B cell (primary cell): Measurements from ENCODE around the gene AMPD2. TPM values are rescaled to one million over a fixed set of nuclear protein-coding genes. Genes with fewer than 3 reads are reported as not detected.
"Not testable (repeated sequence)": the region's sequence is repeated elsewhere in the genome, so short reads cannot be mapped to it uniquely, and the experiment has no call there.

Experiments used
- ATAC-seq: fragments of 200-7000 bp; cut with Tn5 transposase; one replicate; pipeline ENCODE4 v1.10.0; 2021; ENCODE audit warnings: low read depth, mild to moderate bottlenecking, moderate number of reproducible peaks, moderate library complexity
- CTCF ChIA-PET: fragments of 350-600 bp; sonication (Branson Sonifier 250); formaldehyde crosslinking; loops from one replicate; lab custom pipeline; 2021; ENCODE audit warnings: antibody characterized with exemption, inconsistent platforms; lab: Charles Lee
- POLR2A ChIA-PET: fragments of 350-600 bp; sonication (Branson Sonifier 250); formaldehyde crosslinking; loops from one replicate; lab custom pipeline; 2021; ENCODE audit warnings: antibody characterized with exemption; lab: Charles Lee
- DNase-seq: peaks from one replicate; pipeline ENCODE4 v3.0.0; 2013
- H2AFZ ChIP-seq: 2 replicates; pipeline ENCODE4 v1.6.1; 2012; ENCODE audit warnings: mild to moderate bottlenecking, low read depth, low read length; ENCODE audit not compliant: insufficient read depth, poor library complexity, severe bottlenecking
- H3K27ac ChIP-seq, 2 donors: 1 replicate in 1 of 2; 2 replicates in 1 of 2; pipeline ENCODE4 v1.5.1; 2012 to 2013; ENCODE audit warnings: low read length in 2 of 2, mild to moderate bottlenecking in 2 of 2, moderate library complexity in 1 of 2
- H3K27me3 ChIP-seq, 4 experiments: fragments of 200-600 bp in 1 of 4; sonication (generic) in 1 of 4; replicated peaks in 1 of 4; 1 replicate in 2 of 4; 2 replicates in 2 of 4; pipeline versions ENCODE4 v1.6.1 to v1.7.0; 2013 to 2016; ENCODE audit warnings: low read length in 3 of 4, mild to moderate bottlenecking in 2 of 4, mixed read lengths in 1 of 4, moderate library complexity in 1 of 4; ENCODE audit not compliant: insufficient read depth in 4 of 4, control insufficient read depth in 3 of 4; ENCODE audit errors: control extremely low read depth in 1 of 4
- H3K36me3 ChIP-seq, 2 experiments: replicated peaks in 1 of 2; 1 replicate in 1 of 2; 2 replicates in 1 of 2; pipeline versions ENCODE4 v1.6.1 to v1.7.1; 2013; ENCODE audit warnings: low read length in 1 of 2; ENCODE audit not compliant: insufficient read depth in 2 of 2, control insufficient read depth in 1 of 2; ENCODE audit errors: control extremely low read depth in 1 of 2, extremely low read depth in 1 of 2
- H3K4me1 ChIP-seq, 2 donors: fragments of 200-600 bp in 1 of 2; sonication (generic) in 1 of 2; 1 replicate in 1 of 2; 2 replicates in 1 of 2; pipeline versions ENCODE4 v1.5.1 to v1.6.1; 2013 to 2017; ENCODE audit warnings: low read length in 2 of 2; ENCODE audit not compliant: control insufficient read depth in 2 of 2, insufficient read depth in 2 of 2
- H3K4me2 ChIP-seq: replicated peaks from 2 replicates; pipeline ENCODE3; 2012; ENCODE audit warnings: mild to moderate bottlenecking, low read depth, low read length; ENCODE audit not compliant: poor library complexity, severe bottlenecking
- H3K4me3 ChIP-seq, 5 experiments: fragments of 200-600 bp in 1 of 5; sonication (generic) in 1 of 5; 1 replicate in 3 of 5; 2 replicates in 2 of 5; pipeline versions ENCODE4 v1.5.1 to v1.7.0; 2011 to 2016; ENCODE audit warnings: low read length in 4 of 5, mild to moderate bottlenecking in 4 of 5, low read depth in 2 of 5, control low read depth in 1 of 5, moderate library complexity in 1 of 5; ENCODE audit not compliant: insufficient read depth in 1 of 5; ENCODE audit errors: control extremely low read depth in 1 of 5, extremely low read depth in 1 of 5
- H3K79me2 ChIP-seq: fragments of 200-600 bp; sonication (generic); one replicate; pipeline ENCODE4 v1.6.0; 2016; ENCODE audit warnings: low read length; ENCODE audit not compliant: control insufficient read depth, insufficient read depth
- H3K9ac ChIP-seq: fragments of 200-600 bp; sonication (generic); 2 replicates; pipeline ENCODE4 v1.6.1; 2017; ENCODE audit warnings: mild to moderate bottlenecking, low read length, moderate library complexity
- H3K9me3 ChIP-seq, 3 donors: one replicate each; pipeline versions ENCODE4 v1.6.1 to v1.7.1; 2013; ENCODE audit warnings: low read length in 2 of 3; ENCODE audit not compliant: control insufficient read depth in 2 of 3, insufficient read depth in 1 of 3; ENCODE audit errors: control extremely low read depth in 1 of 3
- H4K20me1 ChIP-seq: 2 replicates; pipeline ENCODE4 v1.6.0; 2012; ENCODE audit warnings: mild to moderate bottlenecking, low read length; ENCODE audit not compliant: insufficient read depth, control insufficient read depth, poor library complexity, severe bottlenecking
- H3K27ac Mint-ChIP-seq: one replicate; pipeline ENCODE4 v1.8.0; 2021; ENCODE audit warnings: mixed read lengths
- H3K27me3 Mint-ChIP-seq: one replicate; pipeline ENCODE4 v1.8.0; 2021; ENCODE audit warnings: mixed read lengths
- H3K4me1 Mint-ChIP-seq: one replicate; pipeline ENCODE4 v1.8.0; 2021; ENCODE audit warnings: mixed read lengths
- H3K4me3 Mint-ChIP-seq: one replicate; pipeline ENCODE4 v1.8.0; 2021; ENCODE audit warnings: mixed read lengths
- H3K9me3 Mint-ChIP-seq: one replicate; pipeline ENCODE4 v1.8.0; 2022; ENCODE audit warnings: mixed read lengths; ENCODE audit not compliant: insufficient read depth
- CTCF ChIP-seq: fragments of 200-600 bp; IDR thresholded peaks from one replicate; pipeline ENCODE4 v1.8.0; 2022; ENCODE audit warnings: antibody characterized with exemption, mild to moderate bottlenecking
- EZH2 ChIP-seq: IDR thresholded peaks from 2 replicates; pipeline ENCODE4 v1.6.1; 2012; ENCODE audit warnings: borderline replicate concordance, low read depth, mild to moderate bottlenecking, moderate library complexity, low read length; ENCODE audit not compliant: insufficient read depth, poor library complexity, severe bottlenecking
- WGBS: methylation state at CpG from one replicate; pipeline ENCODE4 v1.1.5; 2013; ENCODE audit warnings: missing lambda C conversion rate; ENCODE audit not compliant: insufficient coverage; 5-methylcytosine and 5-hydroxymethylcytosine counted together
- intact Hi-C: fragments of 100-400 bp; cut with micrococcal nuclease; formaldehyde crosslinking; loops from one replicate; pipeline ENCODE4 v1.10.0; 2022
- polyA plus RNA-seq: library from polyadenylated mRNA; depleted of rRNA; stranded (reverse); fragments of >200 nt; gene quantifications from 2 replicates; pipeline ENCODE4 v1.2.3, GENCODE V29; 2012
- total RNA-seq, 2 donors: library from RNA; stranded (reverse); fragments of 120-200 nt in 1 of 2; gene quantifications; 1 replicate in 1 of 2; 2 replicates in 1 of 2; pipeline versions ENCODE4 v1.2.3 to v1.2.4, GENCODE V29; 2013 to 2022

The AMPD2 gene
- total and polyA plus RNA-seq, 2 donors (not counting 1 experiment from before 2014, with no cell fraction given), result 104 to 121 TPM

GRCh38 chr1:109659145-109659544, 39.5 kb downstream of the AMPD2 start:
- no peak overlapping the region for H3K9ac ChIP-seq
- no peaks in the 10 kb centered on the region for H3K27me3 ChIP-seq
- no peaks in the 10 kb centered on the region for H3K79me2 ChIP-seq
- peaks cover 11 to 17% of the 10 kb centered on the region in 2 donors for H3K4me1 ChIP-seq
- no peaks in the 10 kb centered on the region for H3K9me3 ChIP-seq
- no peak overlapping the region for H3K27ac Mint-ChIP-seq
- no peaks in the 10 kb centered on the region for H4K20me1 ChIP-seq
- H2AFZ ChIP-seq, result no peak overlapping the region
- peaks cover 26% of the 10 kb centered on the region for H3K4me1 Mint-ChIP-seq
- H3K27ac ChIP-seq, result no peak overlapping the region
- no peaks in the 10 kb centered on the region for H3K27me3 Mint-ChIP-seq
- CTCF ChIA-PET, result interaction anchor here (5.8 kb wide), 1 partner anchor 18 kb away, joined by 42 read pairs; no protein-coding TSS in a partner anchor
- no peak overlapping the region for H3K4me3 ChIP-seq
- H3K36me3 ChIP-seq, result peaks cover 0 to 16% of the 10 kb centered on the region in 2 experiments
- H3K9me3 Mint-ChIP-seq, result no peaks in the 10 kb centered on the region
- no peak for TF ChIP-seq CTCF
- TF ChIP-seq EZH2, result no peak
- ATAC-seq, result no peak
- WGBS, result 100% methylated on average over 1 of the region's 2 CpGs
- intact Hi-C loops, result loop anchor here (10.0 kb wide), 1 partner anchor 174 kb away; the partner anchor contains the start of gene ATXN7L2
- DNase-seq, result no peak
- POLR2A ChIA-PET, result no interaction called here
- H3K4me2 ChIP-seq, result no peak overlapping the region
- H3K4me3 Mint-ChIP-seq, result no peak overlapping the region

GRCh38 chr1:109659997-109660690, 40.5 kb downstream of the AMPD2 start:
- H3K4me2 ChIP-seq, result no peak overlapping the region
- WGBS, result 85% methylated on average over 4 of the region's 5 CpGs
- H4K20me1 ChIP-seq, result no peaks in the 10 kb centered on the region
- TF ChIP-seq CTCF (no peak), EZH2 (no peak)
- ATAC-seq (no peak), DNase-seq (no peak)
- H3K4me3 ChIP-seq, result no peak overlapping the region
- peaks cover 9 to 15% of the 10 kb centered on the region in 2 donors for H3K4me1 ChIP-seq
- no peak overlapping the region for H3K27ac Mint-ChIP-seq
- peaks cover 0 to 16% of the 10 kb centered on the region in 2 experiments for H3K36me3 ChIP-seq
- POLR2A ChIA-PET, result no interaction called here
- no peaks in the 10 kb centered on the region for H3K9me3 ChIP-seq
- H3K27me3 ChIP-seq, result no peaks in the 10 kb centered on the region
- H3K9me3 Mint-ChIP-seq, result no peaks in the 10 kb centered on the region
- intact Hi-C loops, result loop anchor here (10.0 kb wide), 1 partner anchor 175 kb away; the partner anchor contains the start of gene ATXN7L2
- no peak overlapping the region for H3K27ac ChIP-seq
- H3K9ac ChIP-seq, result no peak overlapping the region
- no peak overlapping the region for H2AFZ ChIP-seq
- H3K4me1 Mint-ChIP-seq, result peaks cover 19% of the 10 kb centered on the region
- no peaks in the 10 kb centered on the region for H3K79me2 ChIP-seq
- H3K27me3 Mint-ChIP-seq, result no peaks in the 10 kb centered on the region
- H3K4me3 Mint-ChIP-seq, result no peak overlapping the region
- CTCF ChIA-PET, result interaction anchor here (1.0 kb wide), 1 partner anchor 20 kb away, joined by 3 read pairs; no protein-coding TSS in a partner anchor

GRCh38 chr1:109660691-109661026, 41.0 kb downstream of the AMPD2 start:
- H2AFZ ChIP-seq, H3K9me3 Mint-ChIP-seq, H3K4me3 ChIP-seq, intact Hi-C loops, H3K27ac ChIP-seq, H3K79me2 ChIP-seq, H3K27me3 ChIP-seq, H3K4me2 ChIP-seq, POLR2A ChIA-PET, H3K9ac ChIP-seq, H3K27ac Mint-ChIP-seq, DNase-seq, H3K27me3 Mint-ChIP-seq, H3K4me3 Mint-ChIP-seq, H4K20me1 ChIP-seq, H3K4me1 ChIP-seq, ATAC-seq, H3K9me3 ChIP-seq: not testable (repeated sequence)
- peaks cover 0 to 16% of the 10 kb centered on the region in 2 experiments for H3K36me3 ChIP-seq
- CTCF ChIA-PET, result interaction anchor here (1.0 kb wide), 1 partner anchor 20 kb away, joined by 3 read pairs; no protein-coding TSS in a partner anchor
- WGBS, result 50% methylated on average over 1 of the region's 4 CpGs
- peaks cover 14% of the 10 kb centered on the region for H3K4me1 Mint-ChIP-seq
